Measurements from ENCODE around the gene AIMP1. TPM values are rescaled to one million over a fixed set of nuclear protein-coding genes. Genes with fewer than 3 reads are reported as not detected.
"Not testable (repeated sequence)": the region's sequence is repeated elsewhere in the genome, so short reads cannot be mapped to it uniquely, and the experiment has no call there.

Gene AIMP1
- total RNA-seq, 1 donor from 2014 or later = 14.9 TPM

GRCh38 chr4:106317815-106318214, 1.5 kb downstream of the AIMP1 start:
- no peak for TF ChIP-seq CTCF (IDR thresholded peaks at IDR 0.05)
- Histone ChIP-seq H3K4me1 (peaks cover 3 to 27% of the 10 kb centered on the region in 2 donors), H3K9me3 (no peaks in the 10 kb centered on the region), H3K4me3 (peak overlapping the region in 1 of 2 donors; percentile 70), H3K27me3 (no peaks in the 10 kb centered on the region), H3K36me3 (peaks cover 6 to 8% of the 10 kb centered on the region in 2 donors), H3K27ac (no peak overlapping the region)
- intact Hi-C loops (cut with DNase I) = loop anchor here (2.0 to 10.0 kb wide), 5 partner anchors 46 to 1173 kb away; partner anchors contain the start of genes GSTCD, INTS12 and TET2
- no peak for DNase-seq (ENCODE audit: low spot score in 2 of 2)

- no peaks in the 10 kb centered on the region for H3K27me3 ChIP-seq
- no peaks in the 10 kb centered on the region for H3K9me3 ChIP-seq
- TF ChIP-seq CTCF (IDR thresholded peaks at IDR 0.05) = no peak
- H3K27ac ChIP-seq = no peak overlapping the region
- intact Hi-C loops (cut with DNase I) = loop anchor here (5.0 to 10.0 kb wide), 4 partner anchors 46 to 1174 kb away; partner anchors contain the start of genes GSTCD, INTS12 and TET2
- H3K4me1 ChIP-seq = peaks cover 3 to 25% of the 10 kb centered on the region in 2 donors
- H3K4me3 ChIP-seq = peak overlapping the region in 1 of 2 donors; percentile 70
- DNase-seq (ENCODE audit: low spot score in 2 of 2) = no peak
- peaks cover 6 to 8% of the 10 kb centered on the region in 2 donors for H3K36me3 ChIP-seq
Observed at GRCh38 chr4:106318511-106318910, 2.2 kb downstream of the AIMP1 start.

GRCh38 chr4:106320235-106320634, 3.9 kb downstream of the AIMP1 start:
- Histone ChIP-seq H3K4me3 (no peak overlapping the region), H3K4me1 (peaks cover 3 to 17% of the 10 kb centered on the region in 2 donors), H3K36me3 (peaks cover 6 to 11% of the 10 kb centered on the region in 2 donors), H3K27ac (no peak overlapping the region), H3K9me3 (no peaks in the 10 kb centered on the region), H3K27me3 (no peaks in the 10 kb centered on the region)
- DNase-seq (ENCODE audit: low spot score in 2 of 2) = no peak
- intact Hi-C loops (cut with DNase I) = no loop called here
- TF ChIP-seq CTCF (IDR thresholded peaks at IDR 0.05) = no peak

GRCh38 chr4:106321168-106321567, 4.8 kb downstream of the AIMP1 start:
- intact Hi-C loops (cut with DNase I); H3K9me3 ChIP-seq; H3K27ac ChIP-seq; DNase-seq (ENCODE audit: low spot score in 2 of 2); H3K4me3 ChIP-seq; H3K27me3 ChIP-seq: not testable (repeated sequence)
- H3K36me3 ChIP-seq = peaks cover 13 to 17% of the 10 kb centered on the region in 2 donors
- peaks cover 3 to 17% of the 10 kb centered on the region in 2 donors for H3K4me1 ChIP-seq

GRCh38 chr4:106321814-106322213, 5.5 kb downstream of the AIMP1 start:
- DNase-seq (ENCODE audit: low spot score in 2 of 2); H3K9me3 ChIP-seq; H3K4me3 ChIP-seq; H3K27me3 ChIP-seq; intact Hi-C loops (cut with DNase I); H3K27ac ChIP-seq: not testable (repeated sequence)
- H3K36me3 ChIP-seq = peaks cover 20 to 23% of the 10 kb centered on the region in 2 donors
- peaks cover 3 to 17% of the 10 kb centered on the region in 2 donors for H3K4me1 ChIP-seq

- Histone ChIP-seq H3K27ac (no peak overlapping the region), H3K27me3 (no peaks in the 10 kb centered on the region), H3K9me3 (no peaks in the 10 kb centered on the region), H3K4me1 (peaks cover 0 to 5% of the 10 kb centered on the region in 2 donors), H3K4me3 (no peak overlapping the region), H3K36me3 (peaks cover 24 to 36% of the 10 kb centered on the region in 2 donors)
- intact Hi-C loops (cut with DNase I) = no loop called here
- no peak for DNase-seq (ENCODE audit: low spot score in 2 of 2)
- TF ChIP-seq CTCF (IDR thresholded peaks at IDR 0.05) = no peak
Observed at GRCh38 chr4:106323119-106323518, 6.8 kb downstream of the AIMP1 start.

- Histone ChIP-seq H3K27me3 (no peaks in the 10 kb centered on the region), H3K9me3 (no peaks in the 10 kb centered on the region), H3K4me3 (no peak overlapping the region), H3K4me1 (peaks cover 0 to 4% of the 10 kb centered on the region in 2 donors), H3K27ac (no peak overlapping the region), H3K36me3 (peaks cover 29 to 59% of the 10 kb centered on the region in 2 donors)
- no peak for DNase-seq (ENCODE audit: low spot score in 2 of 2)
- no peak for TF ChIP-seq CTCF (IDR thresholded peaks at IDR 0.05)
- intact Hi-C loops (cut with DNase I) = no loop called here
Observed at GRCh38 chr4:106325800-106326199, 9.4 kb downstream of the AIMP1 start.

Measured in ascending aorta (tissue), 2 donors.